ENCODE data around the gene BRIX1. TPM values are rescaled to one million over a fixed set of nuclear protein-coding genes. Genes with fewer than 3 reads are reported as not detected.
A peak's percentile ranks its signal among the peaks of the same experiment; 100 is the strongest.

The BRIX1 gene
- total and polyA plus RNA-seq, 9 of the 15 experiments (the other 6 are each of a cell fraction or from before 2014, with no cell fraction given), result 115 to 193 (median 159) TPM

DNA sequence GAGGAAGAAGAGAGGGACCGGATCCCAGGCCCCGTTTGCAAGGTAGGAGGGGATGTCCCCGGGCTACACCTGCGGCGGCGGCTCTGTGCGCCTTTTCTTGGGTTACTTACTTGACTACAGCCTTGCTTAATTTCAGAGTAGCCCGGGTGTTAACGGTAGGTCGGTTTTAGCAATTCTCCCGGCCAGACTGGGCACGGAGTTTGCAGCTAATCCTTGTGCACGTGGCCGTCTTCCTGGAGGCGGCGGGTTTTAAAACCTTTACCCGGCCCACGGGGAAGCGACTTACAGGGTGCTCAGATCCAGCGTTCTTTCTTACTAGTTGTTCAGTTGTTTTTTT is 313 bp downstream of the BRIX1 start (continued):
- TF ChIP-seq, protein P1, sequence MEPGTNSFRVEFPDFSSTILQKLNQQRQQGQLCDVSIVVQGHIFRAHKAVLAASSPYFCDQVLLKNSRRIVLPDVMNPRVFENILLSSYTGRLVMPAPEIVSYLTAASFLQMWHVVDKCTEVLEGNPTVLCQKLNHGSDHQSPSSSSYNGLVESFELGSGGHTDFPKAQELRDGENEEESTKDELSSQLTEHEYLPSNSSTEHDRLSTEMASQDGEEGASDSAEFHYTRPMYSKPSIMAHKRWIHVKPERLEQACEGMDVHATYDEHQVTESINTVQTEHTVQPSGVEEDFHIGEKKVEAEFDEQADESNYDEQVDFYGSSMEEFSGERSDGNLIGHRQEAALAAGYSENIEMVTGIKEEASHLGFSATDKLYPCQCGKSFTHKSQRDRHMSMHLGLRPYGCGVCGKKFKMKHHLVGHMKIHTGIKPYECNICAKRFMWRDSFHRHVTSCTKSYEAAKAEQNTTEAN (CRISPR knock-in tag; IDR thresholded peaks at IDR 0.05), result 0 out of 2 replicates have a peak, but pooled peaks have one; percentile 7
- TF ChIP-seq, protein P2, sequence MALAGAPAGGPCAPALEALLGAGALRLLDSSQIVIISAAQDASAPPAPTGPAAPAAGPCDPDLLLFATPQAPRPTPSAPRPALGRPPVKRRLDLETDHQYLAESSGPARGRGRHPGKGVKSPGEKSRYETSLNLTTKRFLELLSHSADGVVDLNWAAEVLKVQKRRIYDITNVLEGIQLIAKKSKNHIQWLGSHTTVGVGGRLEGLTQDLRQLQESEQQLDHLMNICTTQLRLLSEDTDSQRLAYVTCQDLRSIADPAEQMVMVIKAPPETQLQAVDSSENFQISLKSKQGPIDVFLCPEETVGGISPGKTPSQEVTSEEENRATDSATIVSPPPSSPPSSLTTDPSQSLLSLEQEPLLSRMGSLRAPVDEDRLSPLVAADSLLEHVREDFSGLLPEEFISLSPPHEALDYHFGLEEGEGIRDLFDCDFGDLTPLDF (CRISPR knock-in tag; IDR thresholded peaks at IDR 0.05), result 0 out of 2 replicates have a peak, but pooled peaks have one; percentile 9
- TF ChIP-seq NR2C2 (CRISPR knock-in tag; IDR thresholded peaks at IDR 0.05), result no peak
- TF ChIP-seq NR2C2 (tag; IDR thresholded peaks at IDR 0.05), result 0 out of 2 replicates have a peak, but pooled peaks have one; percentile 8
- 0 out of 2 replicates have a peak, but pooled peaks have one; percentile 82 for TF ChIP-seq SRSF3 (IDR thresholded peaks at IDR 0.05; ENCODE audit: insufficient read depth, low read length)
- TF ChIP-seq, protein P3, sequence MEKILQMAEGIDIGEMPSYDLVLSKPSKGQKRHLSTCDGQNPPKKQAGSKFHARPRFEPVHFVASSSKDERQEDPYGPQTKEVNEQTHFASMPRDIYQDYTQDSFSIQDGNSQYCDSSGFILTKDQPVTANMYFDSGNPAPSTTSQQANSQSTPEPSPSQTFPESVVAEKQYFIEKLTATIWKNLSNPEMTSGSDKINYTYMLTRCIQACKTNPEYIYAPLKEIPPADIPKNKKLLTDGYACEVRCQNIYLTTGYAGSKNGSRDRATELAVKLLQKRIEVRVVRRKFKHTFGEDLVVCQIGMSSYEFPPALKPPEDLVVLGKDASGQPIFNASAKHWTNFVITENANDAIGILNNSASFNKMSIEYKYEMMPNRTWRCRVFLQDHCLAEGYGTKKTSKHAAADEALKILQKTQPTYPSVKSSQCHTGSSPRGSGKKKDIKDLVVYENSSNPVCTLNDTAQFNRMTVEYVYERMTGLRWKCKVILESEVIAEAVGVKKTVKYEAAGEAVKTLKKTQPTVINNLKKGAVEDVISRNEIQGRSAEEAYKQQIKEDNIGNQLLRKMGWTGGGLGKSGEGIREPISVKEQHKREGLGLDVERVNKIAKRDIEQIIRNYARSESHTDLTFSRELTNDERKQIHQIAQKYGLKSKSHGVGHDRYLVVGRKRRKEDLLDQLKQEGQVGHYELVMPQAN (IDR thresholded peaks at IDR 0.05; ENCODE audit: borderline replicate concordance), result peak; percentile 63; the same call in 1 of the 2 replicates
- no peak for TF ChIP-seq MIER1 (IDR thresholded peaks at IDR 0.05; ENCODE audit: low read depth)
- peak; percentile 4 for TF ChIP-seq ZFP36 (IDR thresholded peaks at IDR 0.05; ENCODE audit: low read depth, low read length, partially characterized antibody)
- no peak for TF ChIP-seq ZNF143 (CRISPR knock-in tag; IDR thresholded peaks at IDR 0.05)
- 0 out of 2 replicates have a peak, but pooled peaks have one; percentile 1 for TF ChIP-seq TAF7 (tag; IDR thresholded peaks at IDR 0.05)

Measured in K562 (cell line).